HG02763 (cell line): Measurements from ENCODE around the gene FILIP1L.

Experiments
- ATAC-seq: cut with Tn5 transposase; IDR thresholded peaks from one replicate; pipeline ENCODE4 v1.9.1; 2021; ENCODE audit warnings: mild to moderate bottlenecking, moderate library complexity; ENCODE audit not compliant: unreplicated experiment

The FILIP1L gene

DNA sequence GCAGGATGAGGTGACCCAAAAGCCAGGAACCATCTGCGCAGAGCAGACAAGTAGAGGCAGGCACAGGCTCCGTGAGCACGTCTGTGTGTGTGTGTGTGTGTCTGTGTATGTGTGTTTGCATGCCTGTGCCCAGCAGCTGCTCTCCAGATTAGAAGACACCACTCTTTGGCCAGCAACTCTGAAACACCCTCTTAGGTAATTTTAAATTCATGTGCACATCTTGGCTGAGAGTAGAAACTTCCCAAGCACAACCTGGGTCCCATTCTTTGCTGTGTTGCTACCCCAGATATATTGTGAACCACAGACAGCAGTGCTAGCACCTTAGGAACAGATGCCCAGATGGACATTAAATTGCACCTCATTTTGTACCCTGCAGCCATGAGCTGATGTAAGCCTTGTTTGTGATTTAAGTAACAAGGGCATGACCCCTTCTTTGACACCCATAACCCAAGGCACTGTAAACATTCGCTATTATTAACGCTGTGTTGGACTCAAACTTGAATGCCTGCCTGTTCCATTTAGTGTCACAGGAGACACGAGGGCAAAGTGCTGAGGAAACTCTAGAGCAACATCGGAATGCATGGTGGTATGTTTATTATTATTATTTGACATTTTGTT is at the start of gene FILIP1L:
FILIP1L (minus strand) TSS at position 89 of the 618 bp plus-strand sequence.
- ATAC-seq, result no peak

DNA sequence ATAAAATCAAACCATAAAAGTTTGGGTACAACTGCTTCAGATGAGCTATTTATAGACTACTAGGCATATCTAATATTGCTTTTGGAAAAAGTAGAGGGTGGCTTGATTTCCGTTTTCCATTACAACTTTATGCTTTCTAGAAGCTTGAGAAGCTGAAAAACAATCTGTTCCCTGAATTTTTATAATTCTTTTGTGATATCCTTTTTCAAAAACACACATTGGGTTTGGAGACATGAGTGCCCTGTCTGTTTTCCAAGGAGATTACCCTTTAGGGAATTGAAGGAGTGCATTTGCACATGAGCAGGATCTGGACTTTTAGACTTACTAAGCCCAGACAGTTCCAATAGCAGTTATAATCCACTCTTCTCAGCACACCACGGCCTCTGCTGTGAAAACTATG is 49.5 kb upstream of the FILIP1L start:
- no peak for ATAC-seq

GRCh38 chr3:100160521-100160920 is 46.2 kb upstream of the FILIP1L start:
- no peak for ATAC-seq

- ATAC-seq, result no peak
Measured at GRCh38 chr3:100159331-100160153, 45.2 kb upstream of the FILIP1L start.

DNA sequence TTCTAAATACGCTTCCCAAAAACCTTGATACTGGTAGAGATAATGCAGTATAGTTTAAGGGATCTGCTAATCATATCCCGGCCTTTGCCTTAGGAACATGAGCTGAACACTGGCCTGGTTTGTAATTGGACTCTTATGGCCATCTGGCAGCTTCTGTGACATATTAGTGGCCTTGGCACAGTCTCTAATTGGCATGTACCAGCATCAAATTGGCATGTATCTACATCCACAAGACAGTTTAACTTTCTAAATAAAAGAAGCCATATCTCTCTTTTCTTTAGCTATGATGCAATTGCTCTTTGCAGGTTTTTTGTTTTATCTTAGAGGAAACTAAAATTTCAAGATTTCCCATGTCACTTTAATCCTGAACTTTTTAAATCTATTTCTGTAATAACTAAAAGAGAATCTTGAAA is 44.6 kb upstream of the FILIP1L start:
- no peak for ATAC-seq

GRCh38 chr3:100157685-100158084 is 43.4 kb upstream of the FILIP1L start:
- ATAC-seq, result no peak

- ATAC-seq, result no peak
Measured at GRCh38 chr3:100155590-100155989, 41.3 kb upstream of the FILIP1L start.

GRCh38 chr3:100155128-100155527 is 40.8 kb upstream of the FILIP1L start:
- no peak for ATAC-seq

DNA sequence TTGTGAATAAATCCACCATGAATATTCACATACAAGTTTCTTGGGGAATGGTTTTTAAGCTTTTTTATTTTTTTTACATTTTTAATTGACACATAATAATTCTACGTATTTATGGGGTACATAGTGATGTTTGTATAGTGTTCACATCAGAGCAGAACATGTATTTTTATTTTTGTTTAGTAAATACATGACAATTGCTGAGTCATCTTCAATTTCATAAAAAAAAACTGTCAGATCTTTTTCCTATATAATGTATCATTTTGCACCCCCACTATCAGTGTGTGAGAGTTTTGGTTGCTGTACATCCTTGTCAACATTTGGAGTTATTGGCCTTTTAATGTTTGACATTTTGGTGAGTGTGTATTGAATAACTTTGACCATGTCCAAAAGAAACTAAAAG is 39.9 kb upstream of the FILIP1L start:
- ATAC-seq, result no peak

DNA sequence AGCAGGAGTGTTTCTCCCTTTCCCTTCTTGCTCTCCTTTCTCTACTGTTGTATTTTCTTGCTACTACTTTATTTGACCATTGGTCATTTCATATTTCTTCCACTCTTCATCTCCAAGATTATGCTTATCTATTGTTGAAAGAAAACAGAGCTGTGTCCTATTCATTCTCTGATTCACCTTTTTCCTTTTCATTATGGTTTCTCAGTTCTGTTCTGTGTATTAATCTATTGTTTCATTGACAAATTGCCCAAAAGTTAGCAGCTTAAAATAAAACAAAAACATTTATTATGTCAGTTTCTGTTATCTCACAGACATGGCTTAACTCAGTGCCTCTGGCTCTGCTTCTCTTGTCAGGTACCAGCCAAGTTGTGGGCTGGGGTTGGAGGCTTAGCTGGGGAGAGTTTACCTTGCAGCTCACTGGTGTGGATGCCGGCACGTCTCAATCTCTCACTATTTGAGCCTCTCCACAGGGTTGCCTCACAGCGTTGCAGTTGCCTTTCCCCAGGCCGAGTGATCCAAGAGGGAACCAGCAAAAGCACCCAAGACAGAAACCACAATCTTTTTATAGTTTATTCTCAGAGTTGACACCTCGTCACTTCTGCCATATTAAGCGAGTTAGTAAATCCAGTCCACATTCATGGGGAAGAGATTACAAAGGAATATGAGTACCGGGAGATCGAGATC is 36.9 kb upstream of the FILIP1L start:
- ATAC-seq, result no peak

DNA sequence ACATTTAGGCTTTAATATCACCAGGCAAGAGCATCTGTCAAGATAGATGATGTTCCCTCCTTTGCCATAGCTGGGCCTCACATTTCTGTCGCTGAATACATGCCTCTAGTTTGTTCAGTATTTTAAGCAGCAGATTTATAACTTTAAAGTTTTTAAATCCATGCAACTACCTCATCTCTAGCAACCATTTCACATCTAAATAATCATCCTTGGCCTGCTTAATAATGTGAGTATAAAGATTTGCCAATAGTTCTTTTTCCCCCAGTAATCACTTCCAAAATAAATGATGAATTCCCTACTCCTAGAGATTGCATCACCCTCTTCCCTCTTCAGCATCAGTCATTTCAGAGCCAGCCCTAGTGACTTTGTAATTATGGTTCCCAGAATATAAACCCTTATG is 36.2 kb upstream of the FILIP1L start:
- ATAC-seq, result no peak

DNA sequence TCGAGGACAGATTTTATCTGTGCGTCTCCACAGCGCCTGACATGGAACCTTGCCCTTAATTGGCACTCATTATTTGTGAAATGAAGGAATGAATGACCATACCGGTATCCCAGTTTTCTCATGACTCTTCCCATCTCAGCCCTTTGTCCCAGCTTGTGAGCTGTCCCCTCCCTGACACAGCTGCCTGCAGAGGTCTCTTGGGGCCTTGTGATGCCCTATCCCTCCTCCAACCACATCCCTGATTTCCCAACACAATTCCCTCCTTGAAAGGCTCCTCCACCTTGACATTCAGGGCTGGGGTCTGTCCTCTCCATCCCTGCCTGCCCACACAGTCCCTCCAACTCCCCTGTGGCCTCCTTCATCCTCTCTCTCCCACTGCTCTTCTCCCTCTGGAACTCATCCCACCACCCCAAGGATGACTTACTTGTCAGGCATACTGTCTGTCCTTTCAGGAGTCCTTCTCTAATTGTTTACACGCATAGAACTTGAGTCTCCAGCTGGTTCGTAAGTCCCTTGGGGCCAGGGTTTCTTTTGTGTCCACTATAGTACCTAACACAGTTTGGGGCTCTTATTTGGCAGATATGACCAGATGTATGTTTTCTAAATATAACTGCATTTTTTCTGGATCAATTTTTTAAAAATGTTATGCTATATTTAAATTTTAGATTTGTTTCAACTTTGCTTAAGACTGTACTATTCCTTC is 35.6 kb upstream of the FILIP1L start:
- no peak for ATAC-seq

DNA sequence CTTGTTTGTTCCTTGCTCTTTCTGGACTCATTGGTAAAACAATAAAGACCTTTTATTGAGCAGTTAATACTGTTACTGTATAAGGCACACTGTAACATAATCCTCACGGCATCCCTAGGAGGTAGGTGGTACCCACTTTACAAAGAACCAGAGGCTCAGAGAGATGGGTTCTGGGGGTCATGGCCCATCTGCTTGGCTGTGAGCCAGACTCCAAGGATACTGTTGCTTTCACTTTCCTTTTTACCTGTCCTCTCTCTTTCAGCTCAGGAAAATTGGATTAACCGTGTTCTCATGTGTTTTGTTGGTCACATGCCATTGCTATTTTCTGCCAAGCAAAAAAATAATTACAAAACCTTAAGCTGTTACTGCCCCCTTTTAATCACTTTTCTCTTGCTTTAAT is 34.8 kb upstream of the FILIP1L start:
- ATAC-seq, result no peak

- no peak for ATAC-seq
Measured at GRCh38 chr3:100144255-100144866, 30.1 kb upstream of the FILIP1L start.

DNA sequence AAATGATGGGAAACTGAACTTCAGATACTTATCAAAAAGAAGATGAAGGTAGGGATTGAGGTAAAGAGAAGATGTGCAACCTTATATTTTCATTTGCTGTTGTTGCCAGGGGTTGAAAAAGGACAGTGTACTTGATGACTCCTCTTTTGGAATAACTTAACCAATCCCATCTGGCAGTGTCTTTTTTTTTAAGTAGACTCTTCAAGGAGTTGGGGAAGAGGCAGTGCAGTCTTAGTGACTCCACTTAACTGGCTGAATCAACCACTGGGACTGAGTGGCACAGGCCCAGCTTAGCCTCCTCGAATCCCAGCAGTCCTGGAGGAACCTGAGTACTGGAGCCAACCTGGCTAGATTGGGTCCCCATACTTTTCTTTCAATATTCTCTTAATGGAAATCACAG is 27.3 kb upstream of the FILIP1L start:
- ATAC-seq, result no peak

GRCh38 chr3:100140976-100141375 is 26.7 kb upstream of the FILIP1L start:
- no peak for ATAC-seq

DNA sequence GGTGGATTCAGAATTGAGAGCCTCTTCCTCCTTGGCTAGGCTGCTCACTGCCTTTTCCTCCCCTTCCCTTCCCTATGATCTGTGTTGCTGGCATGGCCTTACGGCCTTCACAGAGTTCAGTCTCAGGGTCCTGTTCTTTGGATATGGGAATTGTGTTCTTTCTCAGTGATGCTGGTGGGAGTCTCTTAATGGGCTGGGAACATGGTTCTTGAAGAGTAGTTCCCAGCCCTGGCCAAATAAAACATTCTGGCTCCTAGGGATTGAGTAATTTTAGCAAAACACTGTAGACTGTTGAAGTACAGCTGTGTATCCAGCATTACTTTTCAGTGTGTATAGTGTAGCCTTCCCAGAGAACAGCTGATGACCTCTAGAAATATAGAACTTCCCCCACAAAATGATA is 22.6 kb upstream of the FILIP1L start:
- ATAC-seq, result no peak

DNA sequence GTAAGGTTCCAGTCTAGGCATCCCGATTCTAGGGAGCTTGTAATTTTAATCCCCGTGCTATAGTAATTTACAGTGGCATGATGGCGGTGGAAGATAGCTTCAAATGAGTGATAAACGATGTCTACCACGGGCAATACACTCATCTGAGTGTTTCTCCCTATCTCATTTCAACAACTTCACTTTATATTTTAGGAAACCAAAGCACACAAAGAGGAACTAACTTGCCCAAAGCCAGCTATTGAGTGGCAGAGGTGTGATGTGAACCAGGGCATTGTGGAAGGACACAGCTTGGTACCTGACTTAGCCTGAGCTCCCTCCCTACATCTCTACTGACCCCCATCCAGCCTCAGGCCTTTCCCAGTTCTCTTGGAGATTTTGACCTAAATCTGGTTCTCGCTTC is 16.9 kb upstream of the FILIP1L start:
- ATAC-seq, result no peak

DNA sequence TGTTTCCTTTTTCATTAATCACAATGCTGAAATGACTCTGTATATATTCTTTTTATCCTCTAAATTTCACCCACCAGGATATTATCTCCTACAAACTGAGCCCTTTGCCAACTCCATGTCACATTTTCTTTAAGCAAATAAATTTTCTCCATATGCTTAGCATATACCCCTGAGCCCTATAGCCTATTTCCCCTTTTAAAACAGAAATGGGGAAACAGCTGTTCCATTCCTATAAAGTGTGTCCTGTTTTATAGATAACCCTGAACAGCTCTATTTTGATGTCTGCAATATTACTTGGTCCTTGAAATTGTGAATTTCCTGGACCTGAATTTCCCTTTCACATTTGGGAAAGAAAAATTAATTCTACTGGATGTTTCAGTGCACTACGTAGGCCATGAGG is 15.6 kb upstream of the FILIP1L start:
- no peak for ATAC-seq

GRCh38 chr3:100128565-100128964 is 14.3 kb upstream of the FILIP1L start:
- ATAC-seq, result no peak

DNA sequence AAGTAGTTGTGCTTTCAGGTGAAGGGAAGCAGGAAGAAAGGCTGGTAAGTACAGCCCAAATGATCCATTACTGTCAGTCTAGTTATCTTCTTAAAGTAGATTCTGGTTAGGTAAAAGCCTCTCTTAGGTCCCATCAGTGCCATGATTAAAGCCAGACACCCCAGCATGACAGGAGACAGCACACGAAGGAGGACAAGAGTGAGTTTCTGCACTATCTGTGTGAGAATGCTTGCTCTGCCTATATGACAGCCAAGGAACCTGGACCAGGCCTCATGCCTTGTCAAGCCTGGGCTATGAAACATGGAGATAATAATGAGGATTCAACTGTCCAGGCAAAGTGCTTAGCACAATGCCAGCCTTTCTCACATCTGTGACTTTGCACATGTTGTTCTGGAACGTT is 13.5 kb upstream of the FILIP1L start:
- ATAC-seq, result no peak
